ENCODE results near the gene REEP3.

GRCh38 chr10:63618552-63618951 lies 97.4 kb downstream of the REEP3 start:
- no peak for TF ChIP-seq CTCF (IDR thresholded peaks at IDR 0.05)
- TF ChIP-seq POLR2A (IDR thresholded peaks at IDR 0.05) = no peak
- no peak for TF ChIP-seq EP300 (IDR thresholded peaks at IDR 0.05)
